ENCODE measurements around the gene ENTHD1.

DNA sequence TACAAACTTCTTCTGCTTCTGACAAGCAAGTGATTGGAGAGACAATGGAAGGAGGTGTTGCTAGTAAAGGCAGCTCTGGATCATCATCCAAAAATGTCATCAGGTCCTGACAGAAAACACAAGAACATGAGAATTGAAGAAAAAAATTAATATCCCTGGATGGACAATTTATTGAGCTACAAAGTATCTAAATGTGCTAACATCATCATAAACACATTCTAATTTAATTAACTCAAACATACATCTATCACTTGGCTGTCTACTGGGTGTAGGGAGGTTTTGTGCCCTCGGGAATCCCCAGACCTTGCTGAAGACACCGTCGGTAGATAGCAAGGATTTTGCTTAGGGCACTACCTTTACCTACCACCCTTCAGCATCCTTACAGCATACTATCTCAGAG lies 72.6 kb downstream of the ENTHD1 start:
- TF ChIP-seq, protein P1, sequence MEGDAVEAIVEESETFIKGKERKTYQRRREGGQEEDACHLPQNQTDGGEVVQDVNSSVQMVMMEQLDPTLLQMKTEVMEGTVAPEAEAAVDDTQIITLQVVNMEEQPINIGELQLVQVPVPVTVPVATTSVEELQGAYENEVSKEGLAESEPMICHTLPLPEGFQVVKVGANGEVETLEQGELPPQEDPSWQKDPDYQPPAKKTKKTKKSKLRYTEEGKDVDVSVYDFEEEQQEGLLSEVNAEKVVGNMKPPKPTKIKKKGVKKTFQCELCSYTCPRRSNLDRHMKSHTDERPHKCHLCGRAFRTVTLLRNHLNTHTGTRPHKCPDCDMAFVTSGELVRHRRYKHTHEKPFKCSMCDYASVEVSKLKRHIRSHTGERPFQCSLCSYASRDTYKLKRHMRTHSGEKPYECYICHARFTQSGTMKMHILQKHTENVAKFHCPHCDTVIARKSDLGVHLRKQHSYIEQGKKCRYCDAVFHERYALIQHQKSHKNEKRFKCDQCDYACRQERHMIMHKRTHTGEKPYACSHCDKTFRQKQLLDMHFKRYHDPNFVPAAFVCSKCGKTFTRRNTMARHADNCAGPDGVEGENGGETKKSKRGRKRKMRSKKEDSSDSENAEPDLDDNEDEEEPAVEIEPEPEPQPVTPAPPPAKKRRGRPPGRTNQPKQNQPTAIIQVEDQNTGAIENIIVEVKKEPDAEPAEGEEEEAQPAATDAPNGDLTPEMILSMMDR (IDR thresholded peaks at IDR 0.05) = no peak
- TF ChIP-seq POLR2A (IDR thresholded peaks at IDR 0.05) (no peak), EP300 (IDR thresholded peaks at IDR 0.05) (no peak)

All from tibial nerve (tissue), 4 donors.